Ovary (tissue), 10 donors: ENCODE data around the gene MDH1. TPM values are rescaled to one million over a fixed set of nuclear protein-coding genes. Genes with fewer than 3 reads are reported as not detected.

ENCODE experiments used
- DNase-seq, 5 donors: peaks; one replicate each; pipeline ENCODE4 v3.0.0-alpha.2; 2019 to 2020
- H3K27ac ChIP-seq, 2 donors: fragments of 200-600 bp; one replicate each; pipeline versions ENCODE4 v1.5.1 to v1.8.0; 2019 to 2022
- H3K27me3 ChIP-seq: fragments of 200-600 bp; one replicate; pipeline ENCODE4 v1.8.0; 2022
- H3K36me3 ChIP-seq: fragments of 200-600 bp; sonication (generic); one replicate; pipeline ENCODE4 v1.5.1; 2019
- H3K4me1 ChIP-seq: one replicate; pipeline ENCODE4 v1.8.1; 2013; ENCODE audit warnings: mild to moderate bottlenecking, moderate library complexity; ENCODE audit not compliant: insufficient read depth
- H3K4me3 ChIP-seq: fragments of 200-600 bp; sonication (generic); one replicate; pipeline ENCODE4 v1.5.1; 2017
- H3K9me3 ChIP-seq, 2 donors: fragments of 200-600 bp in 1 of 2; sonication (generic) in 1 of 2; one replicate each; pipeline versions ENCODE4 v1.5.1 to v1.8.1; 2013 to 2019; ENCODE audit warnings: mild to moderate bottlenecking in 1 of 2, moderate library complexity in 1 of 2
- EP300 ChIP-seq: sonication (generic); formaldehyde crosslinking; IDR thresholded peaks from one replicate; pipeline ENCODE4 v1.6.1; 2017; ENCODE audit warnings: antibody characterized with exemption
- POLR2A ChIP-seq: fragments of 450-650 bp; IDR thresholded peaks from one replicate; pipeline ENCODE4 v1.6.1; 2017; ENCODE audit warnings: antibody characterized with exemption, mild to moderate bottlenecking, moderate library complexity
- WGBS, 3 donors: extraction: QIAGEN DNeasy Blood & Tissue Kit in 1 of 3; methylation state at CpG; one replicate each; pipeline versions ENCODE4 v1.1.5 to v1.1.7; 2013 to 2017; 5-methylcytosine and 5-hydroxymethylcytosine counted together
- intact Hi-C, 4 donors: fragments of 100-400 bp; cut with DNase I; formaldehyde crosslinking; loops; one replicate each; pipeline versions ENCODE4 v1.11.0 to v1.15.1; 2022 to 2023
- long read RNA-seq, 3 donors: library from polyadenylated mRNA in 2 of 3; unstranded in 2 of 3; transcript quantifications; one replicate each; pipeline ENCODE4 v2.0.0 and lab custom pipeline, GENCODE V29; 2021 to 2026
- polyA plus RNA-seq, 2 donors: library from polyadenylated mRNA; stranded (reverse); fragments of 200-250 nt in 1 of 2; fragments of 350-450 nt in 1 of 2; fragmentation: Illumina TruSeq in 1 of 2; extraction: RNeasy Lipid Tissue Mini Kit (QIAGEN cat#74804) in 1 of 2; gene quantifications; one replicate each; pipeline ENCODE4 v1.2.3, GENCODE V29; 2013 to 2014
- total RNA-seq, 7 donors: library from RNA; depleted of rRNA in 2 of 7; stranded (reverse); fragments of >200 nt in 2 of 7; fragmentation: NEBNext Ultra II Directional in 3 of 7; extraction: Animal tissue kit (Norgen Biotek cat#: 25700) in 3 of 7; gene quantifications; one replicate each; pipeline versions ENCODE4 v1.1.0 to v1.2.4, GENCODE V29; 2016 to 2023
- TF ChIP-seq, protein P1 (sequence below), 3 donors: fragments of 450-650 bp in 2 of 3; fragments of 200-600 bp in 1 of 3; IDR thresholded peaks; one replicate each; pipeline versions ENCODE4 v1.5.1 to v1.8.0; 2016 to 2022; ENCODE audit warnings: antibody characterized with exemption in 3 of 3, mild to moderate bottlenecking in 1 of 3
- donor health status: DM: no; HTN: no; CAD: no; lungs with moderate emphysema.
- donor health status: DM: no; HTN: no; CAD: no.
- donor health status: Bipolar disorder and iron deficiency.
- donor health status: DM: yes; HTN: yes; CAD: no.
- donor health status: DM: no; HTN: no; CAD: no.
- donor health status: DM: yes; HTN: yes; CAD: no.

The MDH1 gene
- total RNA-seq (100 to 1,000 TPM in 1 of 7 donors, 10 to 100 TPM in 6; 72.3 to 126 (median 79.4) TPM), polyA plus RNA-seq (100 to 1,000 TPM in 1 of 2 donors, 10 to 100 TPM in 1; 90.0 to 121 TPM)
- long read RNA-seq, donor 1, transcript MDH1-201 (9 exons, 1,650 nt) = major isoform, 276 of 296 reads
- long read RNA-seq, donor 1, transcript MDH1-213 (4 exons, 893 nt) = minor isoform, 7 of 296 reads
- long read RNA-seq, donor 1, partial matches to known transcripts = 4 of 296 reads
- long read RNA-seq, donor 1, other reads (novel, unspliced or antisense) = 8 of 296 reads
- long read RNA-seq, donor 2, transcript MDH1-214 (2 exons, 552 nt) = minor isoform, 8 of 140 reads
- long read RNA-seq, donor 2, transcript MDH1-201 (9 exons, 1,650 nt) = major isoform, 99 of 140 reads
- long read RNA-seq, donor 2, transcript MDH1-213 (4 exons, 893 nt) = minor isoform, 11 of 140 reads
- long read RNA-seq, donor 2, partial matches to known transcripts = 18 of 140 reads
- long read RNA-seq, donor 2, other reads (novel, unspliced or antisense) = 0 of 140 reads
- long read RNA-seq, donor 3, transcript MDH1-201 (9 exons, 1,650 nt) = major isoform, 123 of 128 reads
- long read RNA-seq, donor 3, partial matches to known transcripts = 0 of 128 reads
- long read RNA-seq, donor 3, other reads (novel, unspliced or antisense) = 3 of 128 reads

DNA sequence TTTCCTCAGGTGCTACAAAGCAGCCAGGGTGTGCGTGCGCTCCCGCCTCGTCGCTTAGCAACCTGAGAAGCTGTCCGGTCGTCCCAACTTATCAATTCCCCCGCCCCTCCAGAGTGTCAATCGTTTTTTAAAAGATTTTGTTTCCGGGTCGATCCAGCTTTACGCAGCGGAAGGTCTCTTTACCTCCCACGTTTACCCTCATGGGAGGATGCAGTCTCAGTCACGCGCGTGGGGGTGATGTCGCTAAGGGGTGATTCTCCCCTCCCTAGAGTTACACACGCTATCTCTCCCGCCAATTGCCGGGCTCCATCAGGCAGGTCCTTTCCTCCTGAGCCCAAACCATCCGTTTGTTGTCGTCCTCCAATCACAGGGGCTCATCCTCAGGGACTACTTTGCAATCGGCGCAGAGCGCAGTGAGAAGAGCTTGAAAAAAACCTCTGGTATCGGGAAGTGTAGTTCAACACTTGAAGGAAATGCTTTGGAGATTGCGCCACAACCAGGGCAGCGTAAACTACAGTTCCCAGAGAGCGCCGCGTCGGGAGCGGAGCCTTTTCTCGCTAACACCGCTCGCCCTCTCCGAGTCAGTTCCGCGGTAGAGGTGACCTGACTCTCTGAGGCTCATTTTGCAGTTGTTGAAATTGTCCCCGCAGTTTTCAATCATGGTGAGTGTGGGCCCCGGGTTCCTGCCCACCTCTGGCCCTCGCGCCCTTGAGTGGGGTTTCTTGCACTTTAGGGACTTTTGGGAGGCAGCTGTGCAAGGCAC lies at the start of gene MDH1, which contains the start of gene WDPCP:
MDH1 (plus strand) TSS at position 579 of the 763 bp plus-strand sequence; CDS start at position 660, 81 bp downstream.
WDPCP (minus strand) TSS at position 93 of the 763 bp plus-strand sequence. CDS start 206 bp downstream, outside the sequence.
- Histone ChIP-seq H3K4me3 (peak within 1 kb of the TSS; percentile 87), H3K36me3 (no peaks in the 10 kb centered on the region), H3K27ac (peak within 1 kb of the TSS; percentile 33 to 88), H3K27me3 (no peaks in the 10 kb centered on the region), H3K9me3 (no peaks in the 10 kb centered on the region), H3K4me1 (no peaks in the 10 kb centered on the region)
- intact Hi-C loops = no loop called here
- 1% methylated on average over 44 of the region's 44 CpGs for WGBS, 3 donors
- TF ChIP-seq EP300 (no peak), POLR2A (peak; percentile 56)
- peak; percentile 90 to 94 (median 92) for DNase-seq

DNA sequence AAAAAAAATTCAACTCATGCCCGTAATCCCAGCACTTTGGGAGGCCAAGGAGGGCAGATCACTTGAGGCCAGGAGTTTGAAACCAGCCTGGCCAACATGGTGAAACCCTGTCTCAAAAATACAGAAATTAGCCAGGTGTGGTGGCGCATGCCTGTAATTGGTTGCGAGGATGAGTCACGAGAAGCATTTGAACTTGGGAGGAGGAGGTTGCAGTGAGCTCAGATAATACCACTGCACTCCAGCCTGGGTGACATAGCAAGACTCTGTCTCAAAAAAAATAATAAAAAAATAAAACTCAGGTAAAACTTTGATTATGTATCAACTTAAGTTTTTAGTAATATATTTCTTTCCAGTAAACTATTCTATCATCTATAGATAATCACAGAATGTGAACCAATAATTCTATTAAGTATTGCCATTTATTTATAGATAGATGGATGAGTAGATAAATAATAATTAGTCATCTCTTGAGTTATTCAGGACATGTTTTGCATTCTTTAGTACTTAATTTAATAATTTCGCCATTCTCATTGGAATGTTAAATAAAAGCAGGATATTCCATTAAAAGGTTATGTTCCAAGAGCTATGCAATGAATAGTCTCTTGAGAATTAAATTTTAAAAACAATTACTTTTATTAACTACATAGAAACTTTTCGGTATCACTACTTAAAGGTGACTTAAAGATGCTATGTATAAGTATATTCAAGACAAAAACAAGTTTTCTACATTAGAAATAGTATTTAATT lies 49.2 kb upstream of the MDH1 start:
- Histone ChIP-seq H3K9me3 (no peaks in the 10 kb centered on the region), H3K4me3 (no peak overlapping the region), H3K36me3 (no peaks in the 10 kb centered on the region), H3K27me3 (no peaks in the 10 kb centered on the region), H3K27ac (no peak overlapping the region), H3K4me1 (no peaks in the 10 kb centered on the region)
- intact Hi-C loops = no loop called here
- WGBS, 3 donors = 76 to 90% (median 82%) methylated on average over 6 of the region's 6 CpGs
- TF ChIP-seq EP300 (no peak), POLR2A (no peak)
- TF ChIP-seq, protein P1, sequence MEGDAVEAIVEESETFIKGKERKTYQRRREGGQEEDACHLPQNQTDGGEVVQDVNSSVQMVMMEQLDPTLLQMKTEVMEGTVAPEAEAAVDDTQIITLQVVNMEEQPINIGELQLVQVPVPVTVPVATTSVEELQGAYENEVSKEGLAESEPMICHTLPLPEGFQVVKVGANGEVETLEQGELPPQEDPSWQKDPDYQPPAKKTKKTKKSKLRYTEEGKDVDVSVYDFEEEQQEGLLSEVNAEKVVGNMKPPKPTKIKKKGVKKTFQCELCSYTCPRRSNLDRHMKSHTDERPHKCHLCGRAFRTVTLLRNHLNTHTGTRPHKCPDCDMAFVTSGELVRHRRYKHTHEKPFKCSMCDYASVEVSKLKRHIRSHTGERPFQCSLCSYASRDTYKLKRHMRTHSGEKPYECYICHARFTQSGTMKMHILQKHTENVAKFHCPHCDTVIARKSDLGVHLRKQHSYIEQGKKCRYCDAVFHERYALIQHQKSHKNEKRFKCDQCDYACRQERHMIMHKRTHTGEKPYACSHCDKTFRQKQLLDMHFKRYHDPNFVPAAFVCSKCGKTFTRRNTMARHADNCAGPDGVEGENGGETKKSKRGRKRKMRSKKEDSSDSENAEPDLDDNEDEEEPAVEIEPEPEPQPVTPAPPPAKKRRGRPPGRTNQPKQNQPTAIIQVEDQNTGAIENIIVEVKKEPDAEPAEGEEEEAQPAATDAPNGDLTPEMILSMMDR (IDR thresholded peaks at IDR 0.05) = no peak
- no peak for DNase-seq

DNA sequence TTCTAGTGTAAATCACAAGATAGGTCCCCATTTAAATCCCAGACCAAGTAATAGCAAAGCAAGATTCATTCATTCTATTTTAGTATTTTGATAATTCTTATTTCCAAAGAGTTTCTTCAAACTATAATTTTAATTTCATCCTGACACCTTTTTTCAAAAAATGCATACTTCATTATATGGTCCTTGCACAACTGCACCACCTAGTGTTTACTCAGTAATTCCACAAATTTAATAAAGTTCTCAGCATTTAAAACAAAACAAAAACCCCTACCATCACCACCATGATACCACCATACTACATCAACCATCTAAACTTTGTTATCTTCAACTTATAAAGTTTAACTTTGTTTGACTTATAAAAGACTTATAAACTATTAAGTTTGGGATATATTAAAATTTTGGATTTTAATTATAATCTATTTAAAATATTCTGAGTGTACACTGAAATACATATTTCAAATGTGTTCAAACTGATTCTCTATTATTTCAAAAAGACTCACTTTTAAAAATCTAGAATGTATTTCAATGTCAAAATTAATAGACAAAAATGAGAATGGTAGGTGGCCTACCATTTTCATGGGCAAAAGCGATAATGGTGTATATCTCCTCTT lies 44.6 kb upstream of the MDH1 start:
- Histone ChIP-seq H3K9me3 (no peaks in the 10 kb centered on the region), H3K36me3 (no peaks in the 10 kb centered on the region), H3K4me1 (no peaks in the 10 kb centered on the region), H3K4me3 (no peak overlapping the region), H3K27me3 (no peaks in the 10 kb centered on the region), H3K27ac (no peak overlapping the region)
- WGBS, 3 donors = 99 to 100% (median 100%) methylated on average over 1 of the region's 1 CpG
- TF ChIP-seq POLR2A (no peak), EP300 (no peak)
- TF ChIP-seq, protein P1 (IDR thresholded peaks at IDR 0.05) = no peak
- no peak for DNase-seq
- intact Hi-C loops = no loop called here

DNA sequence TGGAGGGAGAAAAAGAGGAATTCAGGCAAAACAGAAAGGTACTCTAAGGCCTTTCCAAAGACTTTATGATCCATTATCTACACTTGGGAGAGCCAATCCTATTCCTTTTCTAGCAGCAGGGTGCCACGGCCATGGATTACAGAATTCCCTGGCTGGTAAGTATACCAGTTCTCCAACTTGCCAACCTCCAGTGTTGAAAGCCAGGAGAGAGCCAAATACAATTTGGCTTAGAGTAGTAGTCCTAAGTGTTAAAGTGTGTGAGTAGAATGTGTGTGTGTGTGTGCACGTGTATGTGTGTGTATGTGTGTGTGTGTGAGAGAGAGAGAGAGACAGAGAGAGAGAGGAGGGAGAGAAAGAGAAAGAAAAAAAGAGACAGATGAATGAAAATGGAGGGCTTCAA lies 43.7 kb upstream of the MDH1 start:
- 89 to 93% (median 91%) methylated on average over 2 of the region's 2 CpGs for WGBS, 3 donors
- Histone ChIP-seq H3K9me3 (no peaks in the 10 kb centered on the region), H3K36me3 (no peaks in the 10 kb centered on the region), H3K4me3 (no peak overlapping the region), H3K27ac (no peak overlapping the region), H3K27me3 (no peaks in the 10 kb centered on the region), H3K4me1 (no peaks in the 10 kb centered on the region)
- no peak for DNase-seq
- intact Hi-C loops = no loop called here
- TF ChIP-seq POLR2A (no peak), EP300 (no peak)
- TF ChIP-seq, protein P1 (IDR thresholded peaks at IDR 0.05) = no peak
